IPS DF 19.7 (cell line): ENCODE results near the gene ZBTB1.
A peak's percentile ranks its signal among the peaks of the same experiment; 100 is the strongest.
"Not testable (repeated sequence)": the region's sequence is repeated elsewhere in the genome, so short reads cannot be mapped to it uniquely, and the experiment has no call there.

Experiments used
- DNase-seq: peaks from one replicate; pipeline ENCODE4 v3.0.0-alpha.2; 2013; ENCODE audit warnings: low read depth, low spot score

The ZBTB1 gene

GRCh38 chr14:64566651-64567122 is 62.1 kb downstream of the ZBTB1 start:
- no peak for DNase-seq

- no peak for DNase-seq
These were observed 64.6 kb downstream of the ZBTB1 start for GRCh38 chr14:64569138-64569631.

DNA sequence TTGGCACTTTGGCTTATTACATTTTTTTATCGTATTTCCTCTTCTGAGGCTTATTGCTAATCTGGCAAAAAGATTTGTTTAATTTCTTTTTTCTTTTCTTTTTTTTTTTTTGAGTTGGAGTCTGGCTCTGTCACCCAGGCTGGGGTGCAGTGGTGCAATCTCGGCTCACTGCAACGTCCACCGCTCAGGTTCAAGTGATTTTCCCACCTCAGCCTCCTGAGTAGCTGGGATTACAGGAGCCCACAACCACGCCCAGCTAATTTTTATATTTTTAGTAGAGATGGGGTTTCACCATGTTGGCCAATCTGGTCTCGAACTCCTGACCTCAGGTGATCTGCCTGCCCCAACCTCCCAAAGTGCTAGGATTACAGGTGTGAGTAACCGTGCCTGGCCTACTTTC is 65.1 kb downstream of the ZBTB1 start:
- not testable (repeated sequence) for DNase-seq

- no peak for DNase-seq
These were observed 68.0 kb downstream of the ZBTB1 start for GRCh38 chr14:64572386-64573104.

GRCh38 chr14:64573109-64573508 is 68.5 kb downstream of the ZBTB1 start:
- peak; percentile 42 for DNase-seq
